SH-SY5Y (cell line): Measurements from ENCODE around the gene RUFY3.

Source experiments
- GATA2 ChIP-seq: IDR thresholded peaks from 2 replicates; pipeline ENCODE4 v1.6.1; 2011; ENCODE audit warnings: mild to moderate bottlenecking, low read depth, low read length
- GATA3 ChIP-seq: IDR thresholded peaks from 2 replicates; pipeline ENCODE4 v1.6.1; 2011; ENCODE audit warnings: low read depth, mild to moderate bottlenecking, low read length, moderate library complexity

- TF ChIP-seq GATA2 (no peak), GATA3 (no peak)
Measured at GRCh38 chr4:70829015-70829414, 107.3 kb downstream of the RUFY3 start.
